Gastroesophageal sphincter (tissue), 3 donors: ENCODE data around the gene SNX3.

ENCODE experiments used
- CTCF ChIP-seq, 4 experiments: fragments of 200-600 bp in 2 of 4; fragments of 450-650 bp in 2 of 4; sonication (generic) in 1 of 4; IDR thresholded peaks; one replicate each; pipeline ENCODE4 v1.5.1; 2017 to 2019; ENCODE audit warnings: antibody characterized with exemption in 4 of 4, mild to moderate bottlenecking in 2 of 4, moderate library complexity in 2 of 4
- EP300 ChIP-seq: sonication (generic); formaldehyde crosslinking; IDR thresholded peaks from one replicate; pipeline ENCODE4 v1.6.1; 2017; ENCODE audit warnings: antibody characterized with exemption, mild to moderate bottlenecking
- POLR2AphosphoS5 ChIP-seq: sonication (generic); formaldehyde crosslinking; IDR thresholded peaks from one replicate; pipeline ENCODE4 v1.6.1; 2017; ENCODE audit warnings: antibody characterized with exemption

- TF ChIP-seq CTCF (IDR thresholded peaks at IDR 0.05) (no peak), EP300 (no peak), POLR2AphosphoS5 (no peak)
Observed at GRCh38 chr6:108274546-108274945, 13.7 kb upstream of the SNX3 start.
